ENCODE data around the gene GPR162.

Gene GPR162

DNA sequence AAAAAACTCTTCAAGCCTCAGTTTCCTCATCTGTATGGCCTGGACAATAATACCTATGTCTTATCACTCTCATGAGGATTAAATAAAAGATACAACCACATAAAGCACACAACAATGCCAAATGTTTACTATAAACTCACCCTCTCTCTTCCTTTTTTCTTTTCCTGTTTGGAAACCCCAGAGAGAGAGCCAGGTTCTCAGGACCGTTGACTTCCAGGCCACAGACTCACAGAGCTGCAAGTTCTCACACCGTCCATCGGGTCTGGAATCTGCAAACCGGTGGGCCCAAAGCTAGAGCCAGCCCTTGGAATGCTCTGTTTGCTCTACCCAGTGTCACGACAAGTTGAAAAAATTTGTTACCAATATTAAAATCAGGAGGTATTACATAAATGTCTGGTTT is 36.9 kb upstream of the GPR162 start:
- peak in 1 of 10 donors; percentile 7 for DNase-seq
- intact Hi-C loops (cut with DNase I), result no loop called here

DNA sequence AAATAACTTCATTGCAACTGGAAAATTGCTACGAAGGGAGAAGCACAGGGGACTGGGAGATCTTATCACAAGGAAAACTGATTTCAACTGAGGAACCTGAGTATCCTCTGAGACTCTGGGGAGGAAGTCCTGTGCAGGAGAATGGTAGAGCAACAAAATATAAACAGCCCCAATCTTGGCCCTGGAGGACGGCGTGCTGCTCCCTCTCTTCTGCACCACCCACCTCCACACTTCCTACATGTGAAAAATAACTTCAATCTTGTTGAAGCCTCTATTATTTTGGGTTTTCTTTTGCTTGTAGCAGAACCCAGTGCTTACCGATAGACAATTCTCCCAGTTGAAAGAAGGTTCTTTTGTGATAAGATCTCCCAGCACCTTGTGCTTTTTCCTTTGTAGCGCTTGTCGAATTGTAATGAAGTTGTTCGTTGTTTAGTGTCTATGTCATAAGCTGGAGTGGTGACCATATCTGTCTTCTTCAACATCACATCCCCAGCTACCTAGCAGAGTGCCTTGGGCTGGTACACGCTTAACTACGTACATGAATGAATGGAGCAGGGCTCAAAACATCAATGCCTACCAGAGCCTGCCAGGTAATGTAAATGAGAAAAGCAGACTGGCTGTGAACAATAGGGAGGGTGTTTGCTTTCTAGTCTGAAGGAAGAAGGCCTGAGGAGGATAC is 35.1 kb upstream of the GPR162 start:
- intact Hi-C loops (cut with DNase I), result no loop called here
- DNase-seq, result peak in 2 of 10 donors; percentile 33 to 62

DNA sequence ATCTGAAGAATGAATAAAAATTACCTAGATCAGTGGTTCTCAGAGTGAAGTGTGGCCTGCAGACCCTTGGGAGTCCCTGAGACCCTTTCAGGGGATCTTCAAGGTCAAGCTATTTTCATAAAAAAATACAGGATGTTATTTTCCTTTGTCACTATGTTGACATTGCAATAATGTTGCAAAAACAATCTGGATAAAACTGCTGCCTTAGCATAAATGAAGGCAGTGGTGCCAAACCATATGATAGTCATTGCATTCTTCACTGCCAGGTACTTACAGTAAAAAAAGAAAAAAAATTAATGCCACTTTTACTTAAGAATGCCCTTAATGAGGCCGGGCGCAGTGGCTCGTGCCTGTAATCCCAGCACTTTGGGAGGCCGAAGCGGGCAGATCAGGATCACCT is 34.3 kb upstream of the GPR162 start:
- DNase-seq, result peak in 1 of 10 donors; percentile 24
- intact Hi-C loops (cut with DNase I), result no loop called here

DNA sequence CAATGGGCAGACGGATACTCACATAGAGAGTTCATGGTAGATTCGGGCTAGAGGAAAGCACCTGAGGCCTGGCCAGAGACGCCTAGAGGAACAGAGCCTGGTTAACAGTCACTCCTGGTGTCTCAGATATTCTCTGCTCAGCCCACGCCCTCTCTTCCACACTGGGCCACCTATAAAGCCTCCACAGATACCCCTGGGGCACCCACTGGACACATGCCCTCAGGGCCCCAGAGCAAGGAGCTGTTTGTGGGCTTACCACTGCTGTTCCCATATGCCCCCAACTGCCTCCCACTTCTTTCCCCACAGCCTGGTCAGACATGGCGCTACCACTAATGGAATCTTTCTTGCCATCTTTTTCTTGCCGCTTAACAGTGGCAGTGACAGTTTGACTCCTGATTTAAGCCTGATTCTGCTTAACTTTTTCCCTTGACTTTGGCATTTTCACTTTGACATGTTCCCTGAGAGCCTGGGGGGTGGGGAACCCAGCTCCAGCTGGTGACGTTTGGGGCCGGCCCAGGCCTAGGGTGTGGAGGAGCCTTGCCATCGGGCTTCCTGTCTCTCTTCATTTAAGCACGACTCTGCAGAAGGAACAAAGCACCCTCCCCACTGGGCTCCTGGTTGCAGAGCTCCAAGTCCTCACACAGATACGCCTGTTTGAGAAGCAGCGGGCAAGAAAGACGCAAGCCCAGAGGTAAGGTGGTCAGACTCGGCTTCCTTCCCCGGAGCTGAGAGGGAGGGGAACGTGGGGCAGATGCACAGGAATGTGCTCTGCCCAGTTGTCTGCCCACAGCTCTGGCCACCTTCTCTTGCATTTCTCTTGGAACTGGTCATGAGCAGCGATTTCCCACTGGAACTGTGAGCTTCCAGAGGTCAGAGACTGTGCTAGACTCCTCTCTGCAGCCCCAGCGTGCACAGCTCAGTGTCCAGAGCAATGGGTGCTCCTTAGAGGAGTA is 32.4 kb upstream of the GPR162 start, which contains the start of gene CD4:
CD4 (plus strand) TSS at position 557 of the 953 bp plus-strand sequence. CDS start 10,611 bp downstream, outside the sequence.
- intact Hi-C loops (cut with DNase I), result no loop called here
- DNase-seq, result peak in 2 of 10 donors; percentile 43 to 89

DNA sequence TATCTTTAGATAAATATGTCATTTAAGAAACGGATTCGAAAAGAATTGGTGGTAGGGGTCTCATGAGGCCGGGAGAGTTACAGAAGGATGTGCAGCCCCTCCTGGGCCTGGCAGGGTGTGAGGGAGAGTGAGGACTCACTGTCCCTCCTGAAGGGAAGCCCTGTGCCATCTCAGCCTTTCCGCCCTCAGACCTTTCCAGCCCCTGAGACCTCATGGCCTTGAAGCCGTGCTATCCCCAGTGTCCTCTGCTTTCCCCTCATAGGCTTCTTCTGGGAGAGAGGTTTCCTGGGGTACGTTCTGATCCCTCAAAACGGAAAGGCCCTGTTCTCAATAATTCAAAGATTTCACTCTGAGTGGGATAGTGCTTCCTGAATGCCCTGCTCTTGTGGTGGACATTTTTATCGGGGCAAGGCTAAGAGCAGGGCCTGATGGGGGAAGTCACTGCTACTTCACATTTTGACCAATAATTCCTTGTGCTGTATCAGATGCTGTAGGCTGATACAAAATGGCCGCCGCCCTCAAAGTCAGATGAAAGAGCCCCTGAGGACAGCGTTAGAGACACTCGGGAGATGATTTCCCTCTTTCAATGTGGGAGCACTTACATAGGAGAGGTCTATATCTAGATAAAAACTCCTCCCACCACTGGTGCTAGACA is 31.0 kb upstream of the GPR162 start:
- intact Hi-C loops (cut with DNase I), result no loop called here

DNA sequence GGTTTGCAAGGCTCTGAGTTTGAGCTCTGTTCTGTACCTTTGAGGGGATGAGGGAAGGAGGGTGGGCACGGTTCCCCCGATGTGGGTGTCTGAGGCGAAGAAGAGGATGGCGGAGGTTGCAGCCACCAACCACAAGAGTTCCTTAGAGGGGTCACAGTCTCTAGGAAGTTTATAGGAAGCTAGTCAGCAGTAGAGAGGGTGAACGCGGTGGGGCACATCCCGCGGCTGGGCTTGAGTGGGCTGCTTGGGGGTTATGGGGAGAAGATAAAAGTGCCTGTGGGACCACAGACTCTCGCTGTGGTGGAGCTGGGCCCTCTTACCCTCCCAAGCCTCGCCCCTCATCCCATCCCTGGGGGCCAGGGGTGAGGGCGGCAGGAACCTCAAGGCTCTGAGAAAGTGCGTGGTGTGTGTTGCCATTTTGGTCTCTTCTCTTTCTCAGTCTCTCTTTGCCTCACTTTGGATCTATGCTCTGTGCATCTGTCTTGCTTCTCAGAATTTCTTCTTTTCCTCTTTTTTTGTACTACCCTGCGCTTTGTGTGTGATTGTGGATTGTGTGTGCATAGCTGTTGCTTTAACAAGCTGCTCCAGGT is 29.6 kb upstream of the GPR162 start:
- peak in 2 of 10 donors; percentile 9 to 70 for DNase-seq
- intact Hi-C loops (cut with DNase I), result no loop called here

More for the DNA sequence above, 31.0 kb upstream of the GPR162 start:
- peak in 2 of 10 donors; percentile 19 to 38 for DNase-seq

DNA sequence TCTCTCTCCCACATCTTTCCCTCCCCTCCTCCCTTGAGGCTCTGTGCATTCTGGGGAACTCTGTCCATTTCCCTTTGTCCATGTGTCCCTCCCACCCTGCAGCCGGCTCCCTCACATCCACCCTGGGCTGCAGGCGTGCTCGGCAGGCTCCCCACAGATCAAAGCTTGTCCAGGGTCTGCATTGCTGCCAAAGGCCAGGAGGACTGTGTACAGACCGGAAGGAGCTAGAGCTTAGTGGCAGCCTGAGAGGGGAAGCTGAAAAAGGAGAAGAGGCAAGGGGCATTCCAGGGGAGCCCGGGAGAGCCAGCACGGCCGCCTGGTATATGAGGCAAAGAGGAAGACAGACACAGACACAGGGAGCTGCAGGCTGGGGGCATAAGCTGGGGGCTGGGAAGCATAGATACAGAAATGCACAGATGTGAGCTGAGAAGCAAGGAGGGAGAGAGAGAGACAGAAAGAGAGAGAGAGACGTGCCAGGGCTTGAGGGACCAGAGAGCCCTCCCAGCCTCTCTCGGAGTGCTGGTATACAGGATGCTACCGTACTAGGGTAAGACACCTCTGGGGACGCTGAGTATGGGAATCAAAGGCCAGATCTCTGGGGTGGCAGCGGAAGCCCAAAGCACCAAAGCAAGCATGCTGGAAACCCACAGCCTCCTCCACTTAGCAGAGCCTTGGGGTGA is 29.0 kb upstream of the GPR162 start:
- peak in 5 of 10 donors; percentile 30 to 90 (median 49) for DNase-seq
- intact Hi-C loops (cut with DNase I), result no loop called here

DNA sequence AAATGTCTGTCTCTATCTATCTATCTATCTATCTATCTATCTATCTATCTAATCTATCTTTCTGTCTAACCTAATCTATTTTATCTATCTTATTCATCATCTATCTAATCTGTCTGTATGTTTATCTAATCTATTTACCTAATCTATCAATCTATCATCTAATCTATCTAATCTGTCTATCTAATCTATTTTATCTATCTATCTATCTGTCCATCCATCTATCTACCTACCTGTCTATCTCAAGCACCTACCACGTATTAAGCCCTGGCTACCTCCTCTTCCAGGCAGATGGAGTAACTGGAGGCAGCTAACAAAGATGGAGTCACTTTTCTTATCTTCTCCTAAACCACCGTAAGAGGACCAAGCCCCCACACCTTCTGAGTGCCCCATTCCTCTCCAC is 26.5 kb upstream of the GPR162 start:
- peak in 1 of 10 donors; percentile 3 for DNase-seq
- intact Hi-C loops (cut with DNase I), result no loop called here

DNA sequence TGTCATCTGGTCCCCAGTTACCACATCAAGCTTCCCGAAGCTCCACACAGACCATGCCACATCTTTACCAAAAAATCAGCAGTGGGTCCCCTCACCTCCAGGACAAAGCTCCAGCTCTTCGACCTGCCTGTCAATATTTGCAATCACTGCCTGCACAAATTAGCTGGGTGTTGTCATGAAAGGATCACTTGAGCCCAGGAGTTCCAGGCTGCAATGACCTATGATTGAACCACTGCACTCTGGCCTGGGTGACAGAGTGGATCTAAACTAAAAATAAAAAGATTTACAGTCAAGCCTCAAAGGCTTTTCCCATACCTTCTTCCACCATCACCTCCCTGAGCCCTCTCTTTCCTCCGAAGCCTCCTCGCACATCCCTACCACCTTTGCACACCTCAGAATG is 25.0 kb upstream of the GPR162 start:
- DNase-seq, result peak in 2 of 10 donors; percentile 5 to 8
- intact Hi-C loops (cut with DNase I), result no loop called here

DNA sequence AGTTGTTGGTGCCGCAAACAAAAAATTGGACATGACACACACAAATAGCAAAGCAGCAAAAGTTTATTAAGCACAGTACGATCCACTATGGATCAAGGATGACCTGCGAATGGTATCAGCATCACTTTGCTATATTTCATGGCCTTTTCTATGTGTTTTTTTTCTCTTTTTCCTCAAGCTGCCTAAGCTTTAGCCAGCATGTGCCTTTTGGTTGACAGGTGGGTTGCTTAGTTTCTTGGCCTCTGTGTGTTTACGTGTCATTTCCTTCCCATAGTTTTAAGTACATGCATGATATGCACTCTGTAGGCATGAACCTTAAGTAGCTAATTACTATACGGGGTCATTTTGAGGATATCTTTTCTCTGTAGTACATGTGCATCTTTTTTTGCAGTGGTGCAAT is 22.5 kb upstream of the GPR162 start:
- DNase-seq, result peak in 1 of 10 donors; percentile 2
- intact Hi-C loops (cut with DNase I), result no loop called here

DNA sequence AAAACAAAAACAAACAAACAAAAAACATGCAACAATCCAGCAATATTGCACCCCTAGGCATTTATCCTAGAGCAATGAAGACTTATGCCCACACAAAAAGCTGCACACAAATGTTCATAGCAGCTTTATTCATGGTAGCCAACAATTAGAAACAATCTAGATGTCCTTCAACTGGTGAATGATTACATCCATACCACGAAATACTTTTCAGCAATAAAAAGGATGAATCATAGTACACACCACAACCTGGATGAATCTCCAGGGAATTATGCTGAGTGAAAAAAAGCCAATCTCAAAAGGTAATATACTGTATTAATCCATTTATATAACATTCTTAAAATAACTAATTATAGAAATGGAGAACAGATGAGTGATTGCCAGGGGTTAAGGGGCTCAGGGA is 14.5 kb upstream of the GPR162 start:
- intact Hi-C loops (cut with DNase I), result no loop called here
- no peak for DNase-seq

DNA sequence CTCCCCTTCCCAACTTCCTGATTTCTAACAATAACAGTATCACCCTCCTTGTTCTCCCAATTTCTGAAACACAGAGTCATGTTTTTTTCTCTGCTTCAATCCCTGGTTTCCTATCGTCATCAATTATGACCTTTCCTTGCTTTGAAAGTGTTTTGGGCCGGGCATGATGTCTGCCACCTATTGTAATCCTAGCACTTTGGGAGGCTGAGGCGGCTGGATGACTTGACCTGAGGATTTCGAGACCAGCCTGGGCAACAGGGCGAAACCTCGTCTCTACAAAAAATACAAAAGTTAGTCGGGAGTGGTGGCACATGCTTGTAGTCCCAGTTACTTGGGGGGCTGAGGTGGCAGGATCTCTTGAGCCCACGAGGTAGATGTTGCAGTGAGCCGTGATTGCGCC is 12.6 kb upstream of the GPR162 start:
- peak in 2 of 10 donors; percentile 22 to 34 for DNase-seq
- intact Hi-C loops (cut with DNase I), result no loop called here

DNA sequence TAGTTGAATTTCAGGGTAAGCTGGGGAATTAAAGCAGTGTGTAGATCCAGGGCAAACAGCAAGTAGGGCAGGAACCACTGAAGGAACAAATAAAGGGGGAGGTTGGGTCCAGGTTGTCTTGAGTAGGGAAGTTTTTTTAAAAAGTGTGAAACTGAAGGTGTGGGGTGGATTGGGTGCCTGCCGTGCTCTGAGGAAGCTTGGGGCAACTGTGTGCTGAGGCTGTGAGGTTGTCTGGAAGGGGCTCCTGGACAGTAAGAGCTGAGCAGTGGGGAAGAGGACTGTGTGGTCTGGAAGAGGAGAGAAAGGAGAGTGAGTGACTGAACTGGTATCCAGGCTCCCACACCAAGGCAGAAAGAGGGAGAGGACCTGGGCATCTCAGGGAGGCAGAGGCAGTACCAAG is 10.9 kb upstream of the GPR162 start:
- peak in 2 of 10 donors; percentile 24 to 32 for DNase-seq
- intact Hi-C loops (cut with DNase I), result no loop called here

DNA sequence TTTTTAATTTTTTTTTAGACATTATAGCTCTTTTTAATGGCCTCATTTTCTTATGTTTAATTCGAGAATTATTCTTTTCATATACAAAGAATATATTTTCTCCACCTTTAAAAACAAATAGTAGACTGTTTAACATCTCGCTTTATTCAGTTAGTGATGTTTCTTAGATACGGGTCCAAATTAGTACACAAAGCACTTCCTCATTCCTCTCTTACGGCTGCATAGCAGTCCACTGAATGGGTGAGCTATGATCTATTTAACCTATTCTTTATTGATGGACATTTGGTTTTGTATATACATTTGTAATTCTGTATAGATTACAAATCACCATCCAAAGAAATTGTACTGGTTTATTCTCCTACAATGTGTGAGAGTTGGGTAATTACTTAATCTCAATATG is 8.3 kb upstream of the GPR162 start:
- intact Hi-C loops (cut with DNase I), result no loop called here
- no peak for DNase-seq

DNA sequence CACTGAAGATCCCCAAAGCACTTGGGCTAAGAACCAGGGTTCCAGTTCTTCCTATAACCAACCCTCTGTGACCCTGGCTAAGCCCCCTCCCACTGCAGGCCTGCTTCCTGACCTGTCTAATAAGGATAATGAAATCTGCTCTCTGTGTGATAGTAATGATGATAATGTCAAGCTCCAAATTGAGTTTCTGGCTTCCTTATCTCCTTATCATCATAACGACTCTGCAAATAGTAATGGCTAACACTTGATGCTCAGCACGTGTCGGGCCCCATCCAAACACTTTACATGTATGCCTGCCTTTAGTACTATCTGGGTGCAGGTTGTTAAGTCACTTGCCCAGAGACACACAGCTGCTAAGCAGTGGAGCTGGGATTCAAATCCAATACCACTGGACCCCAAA is 5.0 kb upstream of the GPR162 start:
- intact Hi-C loops (cut with DNase I), result no loop called here
- DNase-seq, result peak in 1 of 10 donors; percentile 8

DNA sequence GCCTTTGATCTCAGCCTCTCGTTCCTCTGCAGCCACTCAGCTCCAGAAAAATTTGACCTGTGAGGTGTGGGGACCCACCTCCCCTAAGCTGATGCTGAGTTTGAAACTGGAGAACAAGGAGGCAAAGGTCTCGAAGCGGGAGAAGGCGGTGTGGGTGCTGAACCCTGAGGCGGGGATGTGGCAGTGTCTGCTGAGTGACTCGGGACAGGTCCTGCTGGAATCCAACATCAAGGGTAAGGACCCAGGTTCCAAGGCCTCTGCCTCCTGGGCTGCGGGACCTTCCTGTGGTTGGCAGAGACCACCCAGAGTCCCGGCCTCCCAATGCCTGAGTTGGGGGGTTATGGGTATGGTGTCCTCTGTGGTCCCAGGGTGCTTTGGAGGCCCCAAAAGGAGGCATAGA is 4.5 kb upstream of the GPR162 start:
- peak in 2 of 10 donors; percentile 25 to 79 for DNase-seq
- intact Hi-C loops (cut with DNase I), result no loop called here

DNA sequence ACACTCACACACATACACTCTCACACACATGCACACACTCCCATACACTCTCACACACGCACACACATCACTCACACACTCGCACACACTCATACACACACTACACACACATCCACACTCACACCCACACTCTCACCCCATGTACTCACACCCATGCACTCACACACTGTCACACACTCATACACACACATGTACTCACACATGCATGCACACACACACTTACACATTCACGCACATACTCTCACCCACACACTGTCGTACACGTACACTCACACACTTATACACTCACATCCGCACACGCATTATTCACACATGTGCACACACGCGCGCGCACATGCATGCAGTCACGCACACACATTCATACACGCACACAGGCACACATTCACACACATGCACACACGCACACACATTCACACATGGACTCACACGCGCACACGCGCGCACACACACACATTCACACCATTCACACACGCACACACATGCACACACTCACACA is 3.9 kb upstream of the GPR162 start:
- DNase-seq, result peak in 2 of 10 donors; percentile 4 to 43
- intact Hi-C loops (cut with DNase I), result no loop called here

DNA sequence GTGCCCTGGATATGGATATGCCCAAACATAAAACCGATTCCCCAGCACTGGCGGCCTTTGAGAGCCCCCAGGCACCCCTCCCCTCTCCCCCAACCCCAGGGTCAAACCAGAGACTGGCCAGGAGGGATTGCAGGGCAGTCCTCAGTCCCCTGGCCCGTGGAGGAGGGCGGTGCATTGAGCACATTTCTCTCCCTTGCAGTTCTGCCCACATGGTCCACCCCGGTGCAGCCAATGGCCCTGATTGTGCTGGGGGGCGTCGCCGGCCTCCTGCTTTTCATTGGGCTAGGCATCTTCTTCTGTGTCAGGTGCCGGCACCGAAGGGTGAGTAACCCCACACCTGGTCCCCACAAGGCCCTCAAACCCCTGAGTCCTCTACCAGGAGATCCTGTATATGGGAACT is 3.4 kb upstream of the GPR162 start:
- DNase-seq, result peak in 2 of 10 donors; percentile 18 to 70
- intact Hi-C loops (cut with DNase I), result no loop called here

DNA sequence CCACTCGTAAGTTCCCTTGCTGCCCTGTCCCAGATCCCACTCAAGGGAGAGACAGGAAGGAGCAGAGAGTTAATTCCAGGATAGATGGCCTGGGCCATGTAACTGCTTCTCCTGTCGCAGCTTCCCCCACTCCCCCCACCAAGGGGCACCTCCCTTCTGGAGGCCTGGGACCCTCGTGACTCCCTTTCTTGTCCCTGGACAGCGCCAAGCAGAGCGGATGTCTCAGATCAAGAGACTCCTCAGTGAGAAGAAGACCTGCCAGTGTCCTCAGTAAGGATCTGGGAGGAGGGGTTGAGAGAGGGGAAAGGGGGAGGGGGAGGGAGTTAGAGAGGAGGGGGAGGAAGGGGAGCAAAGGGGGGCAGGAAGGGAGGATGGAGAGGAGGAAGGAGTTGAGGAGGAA is 3.0 kb upstream of the GPR162 start:
- intact Hi-C loops (cut with DNase I), result no loop called here

More for the DNA sequence above, 3.0 kb upstream of the GPR162 start:
- DNase-seq, result peak in 2 of 10 donors; percentile 52 to 66

All from posterior cingulate gyrus (tissue), 11 donors.